Thyroid gland (tissue), 4 donors: ENCODE results near the gene KRT8.

Experiments
- CTCF ChIP-seq, 6 experiments: fragments of 200-600 bp in 3 of 6; fragments of 450-650 bp in 3 of 6; sonication (generic) in 3 of 6; IDR thresholded peaks; one replicate each; pipeline ENCODE4 v1.5.1; 2016 to 2019; ENCODE audit warnings: antibody characterized with exemption in 6 of 6, mild to moderate bottlenecking in 2 of 6, inconsistent platforms in 1 of 6, moderate library complexity in 1 of 6
- POLR2A ChIP-seq, 2 donors: fragments of 450-650 bp; IDR thresholded peaks; one replicate each; pipeline ENCODE4 v1.6.1; 2017; ENCODE audit warnings: antibody characterized with exemption in 2 of 2, mild to moderate bottlenecking in 2 of 2, moderate library complexity in 1 of 2

GRCh38 chr12:52851787-52852186, 53.1 kb downstream of the KRT8 start:
- TF ChIP-seq CTCF (IDR thresholded peaks at IDR 0.05) (no peak), POLR2A (IDR thresholded peaks at IDR 0.05) (no peak)
